Trophoblast cell (in vitro differentiated cells and primary cell): ENCODE results near the gene KATNAL2.
"Not testable (repeated sequence)": the region's sequence is repeated elsewhere in the genome, so short reads cannot be mapped to it uniquely, and the experiment has no call there.

Experiments used
- DNase-seq, 2 donors: peaks; one replicate each; pipeline ENCODE4 v3.0.0-alpha.2; 2016
- H2AFZ ChIP-seq: 2 replicates; pipeline ENCODE4 v1.6.1; 2013; ENCODE audit warnings: low read length, moderate library complexity, mild to moderate bottlenecking; ENCODE audit not compliant: insufficient read depth, poor library complexity
- H2AK5ac ChIP-seq: 2 replicates; pipeline ENCODE4 v1.6.1; 2013; ENCODE audit warnings: mild to moderate bottlenecking, low read length
- H2BK120ac ChIP-seq: 2 replicates; pipeline ENCODE4 v1.6.1; 2013; ENCODE audit warnings: low read length, mild to moderate bottlenecking, moderate library complexity; ENCODE audit not compliant: insufficient read depth, poor library complexity
- H2BK12ac ChIP-seq: 2 replicates; pipeline ENCODE4 v1.6.1; 2013; ENCODE audit warnings: mild to moderate bottlenecking, low read length, moderate library complexity
- H2BK5ac ChIP-seq: 2 replicates; pipeline ENCODE4 v1.6.1; 2013; ENCODE audit warnings: low read length, low read depth, moderate library complexity, mild to moderate bottlenecking; ENCODE audit not compliant: poor library complexity
- H3K14ac ChIP-seq: 2 replicates; pipeline ENCODE4 v1.6.1; 2013; ENCODE audit warnings: mild to moderate bottlenecking, low read length
- H3K18ac ChIP-seq: 2 replicates; pipeline ENCODE4 v1.6.1; 2013; ENCODE audit warnings: mild to moderate bottlenecking, low read length
- H3K23ac ChIP-seq: 2 replicates; pipeline ENCODE4 v1.6.1; 2013; ENCODE audit warnings: low read length
- H3K27ac ChIP-seq: 2 replicates; pipeline ENCODE4 v1.5.1; 2013; ENCODE audit warnings: low read depth, mild to moderate bottlenecking, inconsistent platforms, low read length, moderate library complexity
- H3K27me3 ChIP-seq: 2 replicates; pipeline ENCODE4 v1.6.1; 2013; ENCODE audit warnings: inconsistent platforms, mild to moderate bottlenecking, low read length, moderate library complexity; ENCODE audit not compliant: insufficient read depth
- H3K36me3 ChIP-seq, 2 experiments: 1 replicate in 1 of 2; 2 replicates in 1 of 2; pipeline ENCODE4 v1.6.1; 2013; ENCODE audit warnings: low read length in 2 of 2, mild to moderate bottlenecking in 2 of 2, moderate library complexity in 1 of 2; ENCODE audit not compliant: insufficient read depth in 2 of 2, control insufficient read depth in 1 of 2
- H3K4ac ChIP-seq: 2 replicates; pipeline ENCODE4 v1.6.1; 2013; ENCODE audit warnings: low read depth, mild to moderate bottlenecking, low read length, moderate library complexity
- H3K4me1 ChIP-seq, 2 experiments: 1 replicate in 1 of 2; 2 replicates in 1 of 2; pipeline ENCODE4 v1.6.1; 2013; ENCODE audit warnings: low read length in 2 of 2, mild to moderate bottlenecking in 2 of 2, moderate library complexity in 1 of 2; ENCODE audit not compliant: insufficient read depth in 2 of 2, control insufficient read depth in 1 of 2
- H3K4me2 ChIP-seq: 2 replicates; pipeline ENCODE4 v1.6.1; 2013; ENCODE audit warnings: inconsistent platforms, mild to moderate bottlenecking, low read length, moderate library complexity
- H3K4me3 ChIP-seq: 2 replicates; pipeline ENCODE4 v1.5.1; 2013; ENCODE audit warnings: mild to moderate bottlenecking, low read depth, low read length, inconsistent platforms
- H3K79me1 ChIP-seq: one replicate; pipeline ENCODE4 v1.6.1; 2013; ENCODE audit warnings: low read length
- H3K79me2 ChIP-seq: 2 replicates; pipeline ENCODE4 v1.6.1; 2013; ENCODE audit warnings: low read length, mild to moderate bottlenecking; ENCODE audit not compliant: control insufficient read depth, insufficient read depth, poor library complexity
- H3K9ac ChIP-seq: 2 replicates; pipeline ENCODE4 v1.6.1; 2013; ENCODE audit warnings: mild to moderate bottlenecking, low read length
- H3K9me3 ChIP-seq: 2 replicates; pipeline ENCODE4 v1.6.1; 2013; ENCODE audit warnings: low read depth, mild to moderate bottlenecking, control low read depth, inconsistent platforms, low read length; ENCODE audit not compliant: insufficient read depth
- H4K12ac ChIP-seq: 2 replicates; pipeline ENCODE4 v1.6.1; 2013; ENCODE audit warnings: low read depth, mild to moderate bottlenecking, low read length, moderate library complexity
- H4K8ac ChIP-seq: 2 replicates; pipeline ENCODE4 v1.6.1; 2013; ENCODE audit warnings: low read depth, mild to moderate bottlenecking, low read length, moderate library complexity
- H4K91ac ChIP-seq: one replicate; pipeline ENCODE4 v1.6.1; 2013; ENCODE audit warnings: low read depth, mild to moderate bottlenecking, low read length, moderate library complexity
- WGBS: extraction: QIAGEN DNeasy Blood & Tissue Kit; methylation state at CpG from one replicate; pipeline ENCODE4 v1.1.7; 2013; ENCODE audit warnings: missing lambda C conversion rate; ENCODE audit not compliant: insufficient read length, insufficient coverage; ENCODE audit errors: extremely low coverage; 5-methylcytosine and 5-hydroxymethylcytosine counted together

The KATNAL2 gene

DNA sequence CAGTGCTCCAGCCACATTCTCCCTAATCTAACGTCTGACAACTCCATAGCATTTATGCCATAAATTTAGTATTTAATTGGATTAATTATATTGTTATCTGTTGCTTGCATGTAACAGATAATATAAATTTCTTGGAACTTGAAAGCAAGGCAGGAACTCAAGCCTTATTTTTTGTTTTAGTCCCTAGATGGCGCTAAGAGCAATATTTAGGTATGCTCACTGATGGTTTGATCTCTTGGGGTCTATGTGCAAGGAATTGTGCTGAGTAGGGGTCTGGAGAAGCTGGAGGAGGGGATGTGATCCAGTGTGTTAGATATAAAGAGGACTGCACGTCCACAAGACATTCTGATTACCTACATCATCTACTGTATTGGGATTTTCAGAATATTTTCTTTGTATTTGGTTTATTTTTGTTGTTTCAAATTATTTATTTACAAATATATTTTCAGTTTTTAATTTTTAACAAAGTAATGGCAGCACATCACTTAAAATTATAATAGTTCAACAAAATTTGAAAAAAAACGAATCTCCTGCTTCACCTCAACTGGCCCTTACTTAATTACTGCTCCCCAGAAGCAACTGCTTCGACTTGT, 32.8 kb downstream of the KATNAL2 start:
- no peak overlapping the region for H2AFZ ChIP-seq
- no peaks in the 10 kb centered on the region for H3K79me1 ChIP-seq
- no peak overlapping the region for H3K4ac ChIP-seq
- H2BK120ac ChIP-seq, result no peak overlapping the region
- no peaks in the 10 kb centered on the region for H3K4me1 ChIP-seq
- no peak overlapping the region for H3K27ac ChIP-seq
- no peak overlapping the region for H3K14ac ChIP-seq
- H3K79me2 ChIP-seq, result no peaks in the 10 kb centered on the region
- H3K23ac ChIP-seq, result no peak overlapping the region
- no peaks in the 10 kb centered on the region for H3K9me3 ChIP-seq
- H4K12ac ChIP-seq, result no peak overlapping the region
- no CpG with 5 or more reads among the region's 5 CpGs for WGBS
- H4K91ac ChIP-seq, result no peak overlapping the region
- no peaks in the 10 kb centered on the region for H3K27me3 ChIP-seq
- H3K4me2 ChIP-seq, result no peak overlapping the region
- H2BK12ac ChIP-seq, result no peak overlapping the region
- H3K9ac ChIP-seq, result no peak overlapping the region
- H3K36me3 ChIP-seq, result no peaks in the 10 kb centered on the region
- H2AK5ac ChIP-seq, result no peak overlapping the region
- no peak for DNase-seq
- no peak overlapping the region for H4K8ac ChIP-seq
- H3K4me3 ChIP-seq, result no peak overlapping the region
- H2BK5ac ChIP-seq, result no peak overlapping the region
- H3K18ac ChIP-seq, result no peak overlapping the region

DNA sequence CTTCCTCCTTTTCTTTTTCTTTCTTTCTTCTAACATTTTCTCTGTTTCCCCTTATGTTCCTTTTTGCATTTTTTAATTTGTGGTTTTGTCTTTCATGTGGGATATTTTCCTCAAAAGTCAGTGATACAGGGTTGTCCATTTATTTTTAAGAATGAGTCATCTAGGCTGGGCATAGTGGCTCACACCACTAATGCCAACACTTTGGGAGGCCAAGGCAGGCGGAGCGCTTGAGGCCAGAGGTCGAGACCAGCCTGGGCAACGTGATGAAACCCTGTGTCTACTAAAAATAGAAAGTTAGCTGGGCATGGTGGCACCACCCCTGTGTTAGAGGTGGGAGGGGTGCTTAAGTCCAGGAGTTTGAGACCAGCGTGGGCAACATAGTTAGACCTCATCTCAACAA, 35.8 kb downstream of the KATNAL2 start:
- H3K9me3 ChIP-seq, result no peaks in the 10 kb centered on the region
- H4K91ac ChIP-seq, result no peak overlapping the region
- no peak overlapping the region for H3K14ac ChIP-seq
- H2BK120ac ChIP-seq, result no peak overlapping the region
- H3K79me1 ChIP-seq, result no peaks in the 10 kb centered on the region
- no peaks in the 10 kb centered on the region for H3K36me3 ChIP-seq
- H3K79me2 ChIP-seq, result no peaks in the 10 kb centered on the region
- H4K12ac ChIP-seq, result no peak overlapping the region
- no peak overlapping the region for H3K4me3 ChIP-seq
- no peak overlapping the region for H2BK5ac ChIP-seq
- no peak overlapping the region for H4K8ac ChIP-seq
- no peak for DNase-seq
- no CpG with 5 or more reads among the region's 5 CpGs for WGBS
- H3K4ac ChIP-seq, result no peak overlapping the region
- no peak overlapping the region for H3K27ac ChIP-seq
- H3K23ac ChIP-seq, result no peak overlapping the region
- no peak overlapping the region for H2BK12ac ChIP-seq
- no peak overlapping the region for H3K4me2 ChIP-seq
- H2AFZ ChIP-seq, result no peak overlapping the region
- no peak overlapping the region for H3K18ac ChIP-seq
- H3K27me3 ChIP-seq, result no peaks in the 10 kb centered on the region
- H3K9ac ChIP-seq, result no peak overlapping the region
- no peaks in the 10 kb centered on the region for H3K4me1 ChIP-seq
- no peak overlapping the region for H2AK5ac ChIP-seq

DNA sequence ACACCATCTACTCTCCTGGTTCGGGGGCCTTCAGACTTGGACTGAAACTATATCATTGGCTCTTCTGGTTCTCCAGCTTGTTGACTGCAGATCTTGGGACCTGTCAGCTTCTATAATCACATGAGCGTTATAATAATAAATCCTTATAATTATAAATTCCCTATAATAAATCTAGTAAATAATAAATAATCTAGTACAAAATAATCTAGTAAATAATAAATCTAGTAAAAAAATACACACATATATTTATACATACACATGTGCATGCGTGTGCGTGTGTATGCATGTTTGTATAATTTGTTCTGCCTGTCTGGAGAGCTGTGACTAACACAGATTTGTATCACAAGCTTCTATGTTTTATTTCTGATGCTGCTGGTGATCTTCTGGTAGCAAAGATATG, 40.8 kb downstream of the KATNAL2 start:
- no peak overlapping the region for H3K4me3 ChIP-seq
- no peak overlapping the region for H3K4ac ChIP-seq
- no peaks in the 10 kb centered on the region for H3K79me2 ChIP-seq
- no peak for DNase-seq
- no peaks in the 10 kb centered on the region for H3K79me1 ChIP-seq
- no CpG with 5 or more reads among the region's 4 CpGs for WGBS
- H3K4me2 ChIP-seq, result no peak overlapping the region
- H2BK5ac ChIP-seq, result no peak overlapping the region
- H3K18ac ChIP-seq, result no peak overlapping the region
- no peak overlapping the region for H2BK12ac ChIP-seq
- H3K9ac ChIP-seq, result no peak overlapping the region
- H3K36me3 ChIP-seq, result peaks cover 0 to 1% of the 10 kb centered on the region in 2 experiments
- no peak overlapping the region for H3K23ac ChIP-seq
- H3K14ac ChIP-seq, result no peak overlapping the region
- H2AK5ac ChIP-seq, result no peak overlapping the region
- H3K4me1 ChIP-seq, result no peaks in the 10 kb centered on the region
- H4K91ac ChIP-seq, result no peak overlapping the region
- H3K27ac ChIP-seq, result no peak overlapping the region
- H4K8ac ChIP-seq, result no peak overlapping the region
- no peak overlapping the region for H2BK120ac ChIP-seq
- no peak overlapping the region for H4K12ac ChIP-seq
- no peak overlapping the region for H2AFZ ChIP-seq
- no peaks in the 10 kb centered on the region for H3K27me3 ChIP-seq
- H3K9me3 ChIP-seq, result no peaks in the 10 kb centered on the region

DNA sequence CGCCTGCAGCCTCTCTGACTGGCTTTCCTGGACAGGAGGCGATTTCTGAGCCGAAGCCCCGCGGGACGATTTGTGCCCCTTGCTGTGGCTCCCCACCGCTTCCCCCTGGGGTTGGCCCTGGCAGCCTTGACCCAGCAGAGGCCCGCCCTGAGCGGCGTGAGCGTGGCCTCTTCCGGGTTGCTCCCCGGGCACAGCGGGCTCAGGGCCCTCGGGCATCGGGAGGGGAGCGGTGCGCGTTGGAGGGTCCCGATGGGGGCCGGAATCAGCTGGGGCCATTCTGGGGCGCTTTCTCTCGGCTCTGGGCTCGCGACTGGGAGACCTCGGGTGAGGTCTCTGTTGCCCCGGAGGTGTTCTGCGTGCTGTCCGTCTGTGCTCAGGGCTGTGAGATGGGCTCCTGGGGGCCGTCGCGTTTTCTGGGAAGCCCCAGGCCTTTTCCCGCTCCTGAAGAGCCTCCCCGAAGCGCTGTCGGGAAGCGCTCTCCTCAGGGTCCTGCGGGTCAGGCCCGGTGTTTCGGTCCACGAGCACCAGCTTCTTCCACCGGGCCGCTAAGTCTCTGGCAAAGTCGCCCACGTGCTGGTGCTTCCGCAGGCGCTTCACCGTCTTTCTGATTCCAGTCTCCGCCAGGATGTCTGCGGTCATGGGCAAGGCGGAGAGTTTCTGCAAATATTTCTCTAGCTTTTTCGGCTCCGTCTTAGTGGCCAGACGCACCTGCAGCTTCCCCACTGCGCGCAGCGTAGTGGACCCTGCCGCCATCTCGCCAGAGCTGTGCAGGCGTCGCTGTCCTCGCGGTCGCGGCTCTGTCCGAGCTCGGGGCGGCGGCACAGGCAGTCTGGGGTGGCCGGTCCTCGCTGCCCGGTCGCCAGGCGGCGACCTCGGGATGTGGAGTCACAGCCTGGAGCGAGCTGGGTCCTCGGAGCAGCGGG, 46.5 kb downstream of the KATNAL2 start:
- not testable (repeated sequence) for H4K91ac ChIP-seq, H3K36me3 ChIP-seq, H3K27ac ChIP-seq, H3K23ac ChIP-seq, H4K8ac ChIP-seq, H3K27me3 ChIP-seq, H3K9me3 ChIP-seq, H3K9ac ChIP-seq, H3K79me1 ChIP-seq, DNase-seq, H3K79me2 ChIP-seq, H3K14ac ChIP-seq, H2AK5ac ChIP-seq, H2BK5ac ChIP-seq, H2BK12ac ChIP-seq, H4K12ac ChIP-seq, H2BK120ac ChIP-seq, H3K18ac ChIP-seq, H3K4me3 ChIP-seq, H3K4ac ChIP-seq, H3K4me1 ChIP-seq, H3K4me2 ChIP-seq, H2AFZ ChIP-seq
- WGBS, result no CpG with 5 or more reads among the region's 79 CpGs
